ENCODE data around the gene CIT.
"Not testable (repeated sequence)": the region's sequence is repeated elsewhere in the genome, so short reads cannot be mapped to it uniquely, and the experiment has no call there.

CIT gene

DNA sequence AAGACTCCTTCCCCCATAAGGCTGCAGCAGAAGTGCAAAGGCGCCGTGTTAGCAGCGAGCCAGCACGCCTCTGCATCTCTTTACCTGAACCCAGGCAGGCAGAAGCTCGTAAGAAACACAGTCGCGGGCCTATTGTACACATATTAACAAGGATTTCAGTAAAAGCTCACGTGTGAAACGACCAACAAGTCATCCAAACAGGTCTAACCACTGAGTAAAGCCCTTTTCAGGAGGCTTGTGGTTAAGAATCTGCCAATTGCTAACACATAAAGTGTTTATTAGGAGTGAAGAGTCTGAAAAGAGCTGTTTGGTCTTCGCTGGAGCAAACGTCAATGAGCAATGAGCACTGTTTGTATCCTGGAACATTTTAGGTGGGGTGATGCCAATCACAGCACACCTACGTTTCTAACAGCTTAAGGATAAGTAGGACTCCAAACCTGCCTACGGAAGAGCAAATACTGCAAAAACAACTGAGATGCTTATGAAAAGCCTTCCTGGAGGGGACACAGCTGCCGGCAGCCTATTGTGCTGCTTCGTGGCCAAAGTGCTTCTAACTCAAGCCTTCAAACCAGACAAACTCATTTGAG is 166.1 kb downstream of the CIT start:
- Histone ChIP-seq H3K9ac (ENCODE audit: low read depth, low read length, poor library complexity, severe bottlenecking) (no peak overlapping the region), H3K79me2 (ENCODE audit: insufficient read depth, low read length) (no peaks in the 10 kb centered on the region), H3K27me3 (ENCODE audit: insufficient read depth, low read length, poor library complexity, severe bottlenecking) (no peaks in the 10 kb centered on the region), H3F3A (ENCODE audit: low read depth) (no peaks in the 10 kb centered on the region), H3K9me3 (ENCODE audit: insufficient read depth, low read depth, low read length) (no peaks in the 10 kb centered on the region), H3K9me2 (replicated peaks; ENCODE audit: low read depth, low read length) (no peaks in the 10 kb centered on the region), H3K4me2 (ENCODE audit: low read depth, low read length, poor library complexity, severe bottlenecking) (no peak overlapping the region), H3K36me3 (ENCODE audit: insufficient read depth, low read length) (peaks cover 95% of the 10 kb centered on the region), H4K20me1 (ENCODE audit: insufficient read depth, low read length, poor library complexity, severe bottlenecking) (no peaks in the 10 kb centered on the region), H3K4me1 (ENCODE audit: insufficient read depth, low read length, poor library complexity, severe bottlenecking) (no peaks in the 10 kb centered on the region), H2AFZ (ENCODE audit: low read length) (no peak overlapping the region), H3K4me3 (ENCODE audit: low read length, poor library complexity, severe bottlenecking) (no peak overlapping the region)
- no peak for TF ChIP-seq EZH2phosphoT487 (IDR thresholded peaks at IDR 0.05; ENCODE audit: borderline replicate concordance)
- TF ChIP-seq, protein P1, sequence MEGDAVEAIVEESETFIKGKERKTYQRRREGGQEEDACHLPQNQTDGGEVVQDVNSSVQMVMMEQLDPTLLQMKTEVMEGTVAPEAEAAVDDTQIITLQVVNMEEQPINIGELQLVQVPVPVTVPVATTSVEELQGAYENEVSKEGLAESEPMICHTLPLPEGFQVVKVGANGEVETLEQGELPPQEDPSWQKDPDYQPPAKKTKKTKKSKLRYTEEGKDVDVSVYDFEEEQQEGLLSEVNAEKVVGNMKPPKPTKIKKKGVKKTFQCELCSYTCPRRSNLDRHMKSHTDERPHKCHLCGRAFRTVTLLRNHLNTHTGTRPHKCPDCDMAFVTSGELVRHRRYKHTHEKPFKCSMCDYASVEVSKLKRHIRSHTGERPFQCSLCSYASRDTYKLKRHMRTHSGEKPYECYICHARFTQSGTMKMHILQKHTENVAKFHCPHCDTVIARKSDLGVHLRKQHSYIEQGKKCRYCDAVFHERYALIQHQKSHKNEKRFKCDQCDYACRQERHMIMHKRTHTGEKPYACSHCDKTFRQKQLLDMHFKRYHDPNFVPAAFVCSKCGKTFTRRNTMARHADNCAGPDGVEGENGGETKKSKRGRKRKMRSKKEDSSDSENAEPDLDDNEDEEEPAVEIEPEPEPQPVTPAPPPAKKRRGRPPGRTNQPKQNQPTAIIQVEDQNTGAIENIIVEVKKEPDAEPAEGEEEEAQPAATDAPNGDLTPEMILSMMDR (conservative IDR thresholded peaks at IDR 0.05; ENCODE audit: low read length), result no peak

DNA sequence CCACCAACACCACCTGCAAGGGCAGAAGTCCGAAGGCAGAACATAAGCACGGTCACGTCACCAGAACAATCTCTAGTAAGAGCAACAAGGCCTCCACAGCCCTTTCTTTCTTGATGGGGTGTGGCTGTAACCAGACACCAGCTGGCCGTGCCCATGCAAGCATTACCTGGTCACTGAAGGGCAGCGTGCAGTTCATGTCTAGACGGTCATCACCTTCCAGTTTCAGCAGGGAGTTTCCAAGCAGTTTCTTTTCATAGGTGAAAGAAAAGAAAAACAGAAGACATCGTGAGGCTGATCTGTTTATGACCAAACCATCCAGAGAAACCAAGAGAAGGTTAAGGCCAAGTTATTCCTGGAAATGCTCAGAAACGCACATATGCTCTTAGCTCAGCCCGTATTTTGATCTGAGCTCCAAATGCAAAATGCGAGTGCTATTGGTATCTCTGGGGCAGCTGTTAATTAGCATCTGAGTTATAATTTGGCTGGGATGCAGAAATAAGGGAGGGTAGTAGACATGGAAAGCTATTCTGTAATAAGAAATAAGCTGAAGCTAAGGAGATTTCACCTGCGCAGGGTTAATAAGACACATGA is 166.7 kb downstream of the CIT start:
- H3K9me2 ChIP-seq (replicated peaks; ENCODE audit: low read depth, low read length), result no peaks in the 10 kb centered on the region
- peaks cover 90% of the 10 kb centered on the region for H3K36me3 ChIP-seq (ENCODE audit: insufficient read depth, low read length)
- no peaks in the 10 kb centered on the region for H3K4me1 ChIP-seq (ENCODE audit: insufficient read depth, low read length, poor library complexity, severe bottlenecking)
- H3K27me3 ChIP-seq (ENCODE audit: insufficient read depth, low read length, poor library complexity, severe bottlenecking), result no peaks in the 10 kb centered on the region
- no peak overlapping the region for H2AFZ ChIP-seq (ENCODE audit: low read length)
- H3K9ac ChIP-seq (ENCODE audit: low read depth, low read length, poor library complexity, severe bottlenecking), result no peak overlapping the region
- no peak overlapping the region for H3K4me2 ChIP-seq (ENCODE audit: low read depth, low read length, poor library complexity, severe bottlenecking)
- H3K79me2 ChIP-seq (ENCODE audit: insufficient read depth, low read length), result no peaks in the 10 kb centered on the region
- no peak overlapping the region for H3K4me3 ChIP-seq (ENCODE audit: low read length, poor library complexity, severe bottlenecking)
- H3K9me3 ChIP-seq (ENCODE audit: insufficient read depth, low read depth, low read length), result no peaks in the 10 kb centered on the region
- no peaks in the 10 kb centered on the region for H4K20me1 ChIP-seq (ENCODE audit: insufficient read depth, low read length, poor library complexity, severe bottlenecking)
- no peak for TF ChIP-seq EZH2phosphoT487 (IDR thresholded peaks at IDR 0.05; ENCODE audit: borderline replicate concordance)
- TF ChIP-seq, protein P1 (conservative IDR thresholded peaks at IDR 0.05; ENCODE audit: low read length), result no peak
- H3F3A ChIP-seq (ENCODE audit: low read depth), result no peaks in the 10 kb centered on the region

DNA sequence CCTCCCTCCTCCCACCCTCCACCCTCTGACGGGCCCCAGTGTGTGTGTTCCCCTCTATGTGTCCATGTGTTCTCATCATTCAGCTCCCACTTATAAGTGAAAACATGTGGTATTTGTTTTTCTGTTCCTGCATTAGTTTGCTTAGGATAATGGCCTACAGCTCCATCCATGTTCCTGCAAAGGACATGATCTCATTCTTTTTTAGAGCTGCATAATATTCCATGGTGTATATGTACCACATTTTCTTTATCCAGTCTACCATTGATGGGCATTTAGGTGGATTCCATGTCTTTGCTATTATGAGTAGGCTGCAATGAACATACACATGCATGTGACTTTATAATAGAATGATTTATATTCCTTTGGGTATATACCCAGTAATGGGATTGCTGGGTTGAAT is 170.7 kb downstream of the CIT start:
- not testable (repeated sequence) for H3K79me2 ChIP-seq (ENCODE audit: insufficient read depth, low read length); H2AFZ ChIP-seq (ENCODE audit: low read length); H3K4me1 ChIP-seq (ENCODE audit: insufficient read depth, low read length, poor library complexity, severe bottlenecking); H3F3A ChIP-seq (ENCODE audit: low read depth); H3K9me2 ChIP-seq (replicated peaks; ENCODE audit: low read depth, low read length); H3K4me2 ChIP-seq (ENCODE audit: low read depth, low read length, poor library complexity, severe bottlenecking); H3K4me3 ChIP-seq (ENCODE audit: low read length, poor library complexity, severe bottlenecking); H3K9me3 ChIP-seq (ENCODE audit: insufficient read depth, low read depth, low read length); H3K27me3 ChIP-seq (ENCODE audit: insufficient read depth, low read length, poor library complexity, severe bottlenecking); H3K9ac ChIP-seq (ENCODE audit: low read depth, low read length, poor library complexity, severe bottlenecking); H4K20me1 ChIP-seq (ENCODE audit: insufficient read depth, low read length, poor library complexity, severe bottlenecking)
- peaks cover 87% of the 10 kb centered on the region for H3K36me3 ChIP-seq (ENCODE audit: insufficient read depth, low read length)

DNA sequence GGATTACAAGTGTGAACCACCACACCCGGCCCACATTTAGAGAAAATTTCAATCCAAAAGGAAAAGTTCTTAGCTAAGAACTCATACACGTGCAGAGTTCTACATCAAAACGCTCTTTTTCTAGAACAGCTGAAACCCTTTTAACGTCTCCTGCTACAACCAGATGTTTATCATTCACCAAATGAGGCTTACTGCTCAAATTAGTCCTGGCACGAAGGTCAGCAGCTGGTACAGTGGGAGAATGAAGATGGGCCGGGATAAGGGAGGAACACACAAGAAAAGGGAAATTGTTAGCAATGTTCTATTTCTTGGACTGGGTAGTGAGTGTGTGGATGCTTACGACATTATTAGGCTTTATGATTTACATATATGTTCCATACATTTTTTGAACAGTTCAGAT is 171.9 kb downstream of the CIT start:
- no peaks in the 10 kb centered on the region for H3K9me2 ChIP-seq (replicated peaks; ENCODE audit: low read depth, low read length)
- no peaks in the 10 kb centered on the region for H3K79me2 ChIP-seq (ENCODE audit: insufficient read depth, low read length)
- peaks cover 82% of the 10 kb centered on the region for H3K36me3 ChIP-seq (ENCODE audit: insufficient read depth, low read length)
- no peaks in the 10 kb centered on the region for H3K4me1 ChIP-seq (ENCODE audit: insufficient read depth, low read length, poor library complexity, severe bottlenecking)
- no peak overlapping the region for H3K4me2 ChIP-seq (ENCODE audit: low read depth, low read length, poor library complexity, severe bottlenecking)
- no peak for TF ChIP-seq EZH2phosphoT487 (IDR thresholded peaks at IDR 0.05; ENCODE audit: borderline replicate concordance)
- TF ChIP-seq, protein P1 (conservative IDR thresholded peaks at IDR 0.05; ENCODE audit: low read length), result no peak
- H3K9ac ChIP-seq (ENCODE audit: low read depth, low read length, poor library complexity, severe bottlenecking), result no peak overlapping the region
- no peaks in the 10 kb centered on the region for H3F3A ChIP-seq (ENCODE audit: low read depth)
- H3K4me3 ChIP-seq (ENCODE audit: low read length, poor library complexity, severe bottlenecking), result no peak overlapping the region
- no peak overlapping the region for H2AFZ ChIP-seq (ENCODE audit: low read length)
- H4K20me1 ChIP-seq (ENCODE audit: insufficient read depth, low read length, poor library complexity, severe bottlenecking), result no peaks in the 10 kb centered on the region
- H3K27me3 ChIP-seq (ENCODE audit: insufficient read depth, low read length, poor library complexity, severe bottlenecking), result no peaks in the 10 kb centered on the region
- no peaks in the 10 kb centered on the region for H3K9me3 ChIP-seq (ENCODE audit: insufficient read depth, low read depth, low read length)
